Measurements from ENCODE around the gene LNP1. TPM values are rescaled to one million over a fixed set of nuclear protein-coding genes. Genes with fewer than 3 reads are reported as not detected.

LNP1 gene
- total RNA-seq, 1 experiment from 2014 or later, result 3.1 TPM

DNA sequence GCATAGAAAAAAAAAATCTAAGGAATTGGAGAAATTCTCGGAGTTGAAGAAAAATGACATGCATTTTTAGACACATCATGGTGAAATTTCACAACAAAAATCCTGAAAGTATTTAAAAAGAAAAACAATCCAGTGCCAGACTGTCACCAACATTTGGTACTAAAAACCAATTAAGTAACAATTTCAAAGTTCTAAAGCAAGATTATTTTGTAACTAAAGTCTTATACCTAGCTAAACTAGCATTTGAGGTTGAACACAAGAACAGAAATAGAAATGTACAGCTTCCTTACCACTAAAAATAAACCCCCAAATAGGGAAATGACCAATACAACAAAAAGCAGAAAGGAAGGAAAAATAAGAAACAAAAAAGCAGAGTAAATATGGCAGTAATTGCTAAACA is 12.3 kb upstream of the LNP1 start:
- DNase-seq (ENCODE audit: low read depth, low spot score), result no peak
- in situ Hi-C loops (cut with HindIII; ENCODE audit: low pct_unique_long_range_greater_than_20kb, low sequenced_read_pairs), result no loop called here

DNA sequence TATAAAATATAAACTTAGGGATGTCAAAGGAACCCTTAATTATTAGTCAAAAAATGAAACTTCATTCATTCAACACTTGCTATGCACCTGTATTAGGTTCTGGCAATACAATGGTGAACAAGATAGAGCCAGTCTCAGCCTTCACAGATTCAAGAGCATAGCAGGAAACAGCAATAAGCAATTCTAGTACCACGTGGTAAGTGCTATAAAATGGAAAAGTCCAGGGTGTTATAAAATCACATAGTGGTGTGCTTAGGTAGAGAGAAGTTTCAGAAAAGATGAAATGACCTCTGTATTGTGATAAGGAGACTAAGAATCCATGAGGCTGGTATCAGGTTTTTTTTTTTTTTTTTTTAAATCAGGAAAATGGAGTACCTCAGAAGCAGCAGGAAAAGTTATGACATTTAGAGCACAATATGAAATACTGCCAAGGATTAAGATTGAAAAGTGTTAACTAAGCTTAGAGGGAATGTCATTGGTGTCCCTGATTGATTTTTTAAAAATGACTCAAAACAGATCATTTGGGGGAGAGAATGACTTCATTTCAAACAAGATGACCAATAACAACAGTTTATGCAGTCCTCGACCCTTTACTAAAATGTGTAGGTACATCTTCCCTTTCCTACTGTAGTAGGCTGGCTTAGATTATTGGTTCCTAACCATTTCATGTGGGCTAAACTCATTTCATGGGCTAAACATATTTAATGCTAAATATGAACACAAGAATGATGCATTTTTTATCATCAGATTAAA is 5.5 kb upstream of the LNP1 start:
- in situ Hi-C loops (cut with HindIII; ENCODE audit: low pct_unique_long_range_greater_than_20kb, low sequenced_read_pairs), result no loop called here
- no peak for DNase-seq (ENCODE audit: low read depth, low spot score)

DNA sequence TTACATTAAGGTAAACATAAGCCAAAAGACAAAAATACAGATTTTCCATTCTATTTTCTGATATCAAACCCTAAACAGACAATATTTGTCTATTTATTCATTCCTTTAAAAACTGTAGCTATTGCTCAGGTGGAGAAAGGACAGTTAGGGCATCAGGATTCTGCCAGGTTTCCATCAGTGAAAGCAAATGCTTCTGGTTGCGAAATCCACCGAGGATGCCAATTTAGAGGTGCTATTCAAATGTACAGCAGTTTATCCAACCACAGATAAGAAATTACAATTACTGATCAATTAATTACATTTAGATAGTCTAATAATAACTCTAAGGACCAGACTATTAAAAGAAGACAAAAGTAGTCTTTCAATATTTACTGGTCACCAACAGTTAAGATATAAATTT is 4.4 kb upstream of the LNP1 start:
- in situ Hi-C loops (cut with HindIII; ENCODE audit: low pct_unique_long_range_greater_than_20kb, low sequenced_read_pairs), result no loop called here
- no peak for DNase-seq (ENCODE audit: low read depth, low spot score)

DNA sequence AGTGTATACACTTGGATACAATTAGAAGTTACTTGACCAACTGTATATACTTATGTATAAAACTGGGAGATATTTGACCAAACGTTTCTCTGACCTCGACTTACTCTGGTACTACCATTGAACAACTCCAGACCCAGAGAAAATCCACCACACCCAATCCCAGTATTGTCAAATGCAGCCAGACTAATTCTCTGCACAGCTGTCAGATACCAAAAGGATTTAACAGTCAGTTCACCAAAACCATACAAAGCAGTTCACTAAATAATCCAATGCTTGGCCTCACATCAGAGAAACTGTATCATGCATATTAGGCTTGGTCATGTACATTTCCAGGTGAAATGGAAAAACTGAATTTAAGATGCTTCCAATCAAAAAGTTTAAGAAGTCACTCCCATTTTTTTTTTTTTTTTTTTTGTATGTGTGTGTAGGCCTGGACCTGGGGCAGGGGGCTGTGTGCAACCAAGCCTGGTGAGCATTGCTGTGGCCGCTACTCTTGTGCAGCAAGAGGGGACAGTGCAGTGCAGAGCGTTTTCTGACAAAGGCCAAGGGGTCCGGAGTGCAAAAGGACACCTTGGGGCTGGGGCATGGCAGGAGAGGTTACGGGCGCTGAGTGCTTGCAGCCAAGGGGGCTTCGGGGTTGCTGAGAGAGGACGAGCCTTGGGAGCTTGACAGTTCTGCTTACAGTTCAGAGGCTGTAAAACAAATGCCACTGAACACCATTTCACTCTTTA is 1.8 kb upstream of the LNP1 start:
- DNase-seq (ENCODE audit: low read depth, low spot score), result no peak
- in situ Hi-C loops (cut with HindIII; ENCODE audit: low pct_unique_long_range_greater_than_20kb, low sequenced_read_pairs), result no loop called here

DNA sequence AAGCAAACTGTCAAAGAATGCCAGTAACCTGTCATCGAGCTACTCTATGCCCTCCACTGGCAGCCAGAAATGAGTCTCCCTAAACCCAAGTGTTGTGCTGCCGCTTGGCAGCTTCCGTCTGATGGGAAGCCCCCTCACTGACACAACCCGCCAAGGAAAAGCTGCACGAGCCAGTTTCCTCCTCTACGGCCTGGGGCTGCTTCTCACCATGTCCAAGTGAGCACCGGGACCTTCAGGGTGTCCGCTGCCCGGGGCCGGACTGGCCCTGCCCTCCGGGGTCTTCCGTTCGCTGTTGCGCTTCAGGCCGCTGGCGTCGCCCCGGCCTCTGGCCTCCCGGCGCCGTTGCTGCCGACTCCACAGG is 940 bp upstream of the LNP1 start:
- peak; percentile 20 for DNase-seq (ENCODE audit: low read depth, low spot score)
- in situ Hi-C loops (cut with HindIII; ENCODE audit: low pct_unique_long_range_greater_than_20kb, low sequenced_read_pairs), result no loop called here

GRCh38 chr3:100401674-100402041 is 319 bp downstream of the LNP1 start:
- DNase-seq (ENCODE audit: low read depth, low spot score), result no peak
- in situ Hi-C loops (cut with HindIII; ENCODE audit: low pct_unique_long_range_greater_than_20kb, low sequenced_read_pairs), result no loop called here

- peak; percentile 81 for DNase-seq (ENCODE audit: low read depth, low spot score)
- in situ Hi-C loops (cut with HindIII; ENCODE audit: low pct_unique_long_range_greater_than_20kb, low sequenced_read_pairs), result no loop called here
Measured at GRCh38 chr3:100402256-100402655, 917 bp downstream of the LNP1 start.

GRCh38 chr3:100402891-100403290 is 1.6 kb downstream of the LNP1 start:
- in situ Hi-C loops (cut with HindIII; ENCODE audit: low pct_unique_long_range_greater_than_20kb, low sequenced_read_pairs), result no loop called here
- DNase-seq (ENCODE audit: low read depth, low spot score), result peak; percentile 16

DNA sequence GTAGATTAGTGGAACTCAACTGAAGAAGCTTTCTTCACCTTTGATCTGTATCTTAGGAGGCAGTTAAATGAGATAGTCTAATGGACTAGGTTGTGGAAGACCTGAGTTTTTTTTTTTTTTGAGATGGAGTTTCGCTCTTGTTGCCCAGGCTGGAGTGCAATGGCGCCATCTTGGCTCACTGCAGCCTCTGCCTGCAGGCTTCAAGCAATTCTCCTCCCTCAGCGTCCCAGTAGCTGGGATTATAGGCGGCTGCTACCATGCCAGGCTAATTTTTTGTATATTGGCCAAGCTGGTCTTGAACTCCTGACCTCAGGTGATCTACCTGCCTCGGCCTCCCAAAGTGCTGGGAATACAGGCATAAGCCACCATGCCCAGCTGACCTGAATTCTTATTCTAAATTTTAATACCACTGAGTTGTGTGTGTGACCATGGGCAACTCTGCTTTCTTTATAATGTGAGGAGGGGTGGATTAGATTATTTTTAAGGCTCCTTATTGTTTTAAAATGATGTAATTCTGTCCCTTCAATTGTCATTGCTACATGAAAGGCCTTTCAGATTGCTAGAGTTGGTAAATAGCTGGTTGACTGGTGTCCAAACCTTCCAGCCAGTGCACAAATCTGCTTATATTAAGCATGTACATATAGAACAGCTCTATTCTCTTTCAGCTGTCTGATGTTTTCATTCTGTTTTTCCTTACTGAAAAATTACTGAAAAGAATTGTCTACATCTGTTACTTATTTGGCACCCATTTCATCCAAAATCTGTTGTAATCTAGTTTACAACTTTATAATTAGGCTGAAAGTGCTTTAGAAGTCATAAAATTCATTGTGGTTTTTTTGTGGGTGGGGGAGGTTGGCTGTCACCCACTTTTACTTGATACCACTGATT is 2.3 kb downstream of the LNP1 start:
- DNase-seq (ENCODE audit: low read depth, low spot score), result peak; percentile 51
- in situ Hi-C loops (cut with HindIII; ENCODE audit: low pct_unique_long_range_greater_than_20kb, low sequenced_read_pairs), result no loop called here

- DNase-seq (ENCODE audit: low read depth, low spot score), result no peak
- in situ Hi-C loops (cut with HindIII; ENCODE audit: low pct_unique_long_range_greater_than_20kb, low sequenced_read_pairs), result no loop called here
Measured at GRCh38 chr3:100404250-100404548, 2.9 kb downstream of the LNP1 start.

GRCh38 chr3:100407164-100407563 is 5.8 kb downstream of the LNP1 start:
- in situ Hi-C loops (cut with HindIII; ENCODE audit: low pct_unique_long_range_greater_than_20kb, low sequenced_read_pairs), result no loop called here
- DNase-seq (ENCODE audit: low read depth, low spot score), result no peak

DNA sequence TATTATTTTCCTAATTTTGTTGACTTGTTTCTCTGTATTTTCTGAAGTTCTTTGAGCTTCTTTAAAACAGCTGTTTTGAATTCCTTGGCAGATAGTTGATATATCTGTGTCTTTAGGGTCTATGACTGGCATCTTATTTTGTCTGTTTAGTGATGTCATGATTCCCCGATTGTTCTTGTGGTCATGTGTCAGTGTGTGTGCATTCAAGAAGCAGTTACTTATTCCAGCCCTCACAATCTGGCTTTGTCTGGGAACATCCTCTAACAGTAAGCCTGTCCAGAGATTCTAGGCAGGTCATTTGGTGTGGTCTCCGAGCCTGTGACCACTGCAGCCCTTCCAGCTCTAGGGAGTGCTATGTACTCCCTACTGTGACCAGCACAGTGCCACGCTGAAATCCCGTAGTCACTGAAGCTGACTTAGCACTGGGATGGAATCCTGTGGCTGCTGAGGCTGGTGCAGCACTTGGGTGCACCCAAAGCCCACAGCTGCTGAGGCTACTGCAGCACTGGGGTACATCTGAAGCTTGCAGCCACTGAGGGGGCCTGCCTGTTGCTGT is 6.7 kb downstream of the LNP1 start:
- DNase-seq (ENCODE audit: low read depth, low spot score), result peak; percentile 87
- in situ Hi-C loops (cut with HindIII; ENCODE audit: low pct_unique_long_range_greater_than_20kb, low sequenced_read_pairs), result no loop called here

GRCh38 chr3:100411091-100411982 is 10.0 kb downstream of the LNP1 start:
- in situ Hi-C loops (cut with HindIII; ENCODE audit: low pct_unique_long_range_greater_than_20kb, low sequenced_read_pairs), result no loop called here
- DNase-seq (ENCODE audit: low read depth, low spot score), result no peak

GRCh38 chr3:100412912-100413590 is 11.7 kb downstream of the LNP1 start:
- DNase-seq (ENCODE audit: low read depth, low spot score), result no peak
- in situ Hi-C loops (cut with HindIII; ENCODE audit: low pct_unique_long_range_greater_than_20kb, low sequenced_read_pairs), result no loop called here

- in situ Hi-C loops (cut with HindIII; ENCODE audit: low pct_unique_long_range_greater_than_20kb, low sequenced_read_pairs), result no loop called here
- no peak for DNase-seq (ENCODE audit: low read depth, low spot score)
Measured at GRCh38 chr3:100413613-100414012, 12.3 kb downstream of the LNP1 start.

DNA sequence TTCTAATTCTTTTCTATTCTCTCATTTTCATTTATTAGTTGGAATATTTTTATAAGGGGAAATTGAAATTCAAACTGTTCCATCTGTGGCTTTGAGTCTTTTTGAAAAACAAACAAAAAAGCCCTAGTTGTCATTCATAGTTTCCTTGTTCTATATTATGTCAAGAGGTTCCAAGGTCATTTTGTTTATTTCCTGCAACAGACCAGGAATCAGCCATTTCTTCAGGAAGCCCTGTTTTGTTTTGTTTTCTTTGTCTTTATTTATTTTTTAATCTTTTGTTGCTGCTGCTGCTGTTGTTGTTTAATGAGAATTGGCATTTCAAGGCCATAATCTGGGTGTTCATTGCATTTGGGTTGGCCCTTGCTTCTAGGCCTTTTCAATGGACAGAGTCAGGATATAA is 14.8 kb downstream of the LNP1 start:
- in situ Hi-C loops (cut with HindIII; ENCODE audit: low pct_unique_long_range_greater_than_20kb, low sequenced_read_pairs), result no loop called here

GRCh38 chr3:100416863-100417262 is 15.5 kb downstream of the LNP1 start:
- DNase-seq (ENCODE audit: low read depth, low spot score), result no peak
- in situ Hi-C loops (cut with HindIII; ENCODE audit: low pct_unique_long_range_greater_than_20kb, low sequenced_read_pairs), result no loop called here

More for the DNA sequence above, 14.8 kb downstream of the LNP1 start:
- DNase-seq (ENCODE audit: low read depth, low spot score), result no peak
